HG03066 (cell line): ENCODE measurements around the gene SCGB1D2.

Experiments used
- ATAC-seq: cut with Tn5 transposase; IDR thresholded peaks from one replicate; pipeline ENCODE4 v1.9.1; 2021; ENCODE audit warnings: low read depth; ENCODE audit not compliant: unreplicated experiment

Gene SCGB1D2

DNA sequence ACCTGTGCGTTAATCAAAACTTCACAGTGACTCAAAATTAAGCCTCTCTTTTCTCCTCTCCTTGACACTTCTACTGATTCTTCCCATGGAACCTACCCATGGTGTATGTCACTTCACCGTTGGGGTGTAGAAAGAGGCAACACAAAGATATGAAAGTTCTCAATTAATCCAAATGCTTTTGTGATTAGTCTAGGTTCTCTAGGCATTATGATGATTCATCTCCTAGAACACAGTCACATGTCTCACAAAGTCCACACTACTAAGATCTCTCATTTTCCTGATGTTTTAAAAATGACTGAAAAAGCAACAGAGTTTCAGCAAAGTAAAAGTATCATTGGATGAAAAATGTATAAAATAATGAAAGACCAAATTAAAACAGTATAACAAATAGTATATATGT, 14.2 kb downstream of the SCGB1D2 start:
- no peak for ATAC-seq

DNA sequence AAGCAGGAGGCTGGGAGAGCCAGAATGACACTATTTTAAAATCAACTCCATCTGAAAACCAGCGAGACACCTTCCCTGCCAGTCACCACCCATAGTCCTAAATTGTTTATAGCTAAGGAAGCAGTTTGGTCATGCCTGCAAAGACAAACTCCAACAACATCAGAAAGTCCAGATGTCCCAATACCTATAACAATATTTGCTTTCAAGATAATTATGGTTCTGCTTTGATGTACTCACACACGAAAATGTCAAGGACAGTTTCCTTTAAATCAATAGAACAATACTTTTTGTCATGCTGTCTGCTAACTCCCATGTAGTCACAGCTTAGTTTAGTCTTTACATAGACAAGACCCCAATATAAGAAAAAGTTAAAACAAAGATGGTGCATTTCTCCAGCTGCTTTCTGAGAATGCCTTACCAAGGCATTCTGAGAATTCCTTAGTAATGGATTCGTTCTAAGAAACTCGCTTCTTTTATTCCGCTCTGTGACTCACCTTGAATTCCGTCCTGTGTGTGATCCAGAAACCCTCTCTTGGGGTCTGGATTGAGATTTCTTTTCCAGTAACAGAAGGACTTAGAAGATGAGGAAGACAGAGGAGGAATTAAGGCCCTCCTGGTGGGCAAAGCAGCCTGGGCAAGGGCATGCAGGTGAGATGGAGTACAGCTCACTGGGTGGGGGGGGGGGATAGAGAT, 18.4 kb downstream of the SCGB1D2 start:
- ATAC-seq: no peak

DNA sequence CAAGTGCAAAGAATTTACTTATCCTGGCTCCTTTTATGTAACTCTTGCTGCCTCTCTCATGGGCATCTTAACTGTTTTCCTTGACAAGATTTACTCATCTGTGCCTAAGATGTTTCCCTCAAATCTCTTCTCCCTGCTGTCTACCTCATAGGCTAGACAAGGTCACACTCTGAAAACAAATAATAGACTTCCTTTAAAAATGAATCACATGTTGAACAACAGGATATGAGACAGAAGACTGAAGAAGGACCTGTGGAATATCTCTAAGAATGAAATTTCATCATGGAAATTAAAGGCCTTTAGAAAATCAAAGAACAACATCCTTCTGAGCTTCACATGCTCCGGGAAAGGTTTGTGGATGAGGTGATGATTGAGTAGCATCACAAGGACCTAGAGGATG, 22.0 kb downstream of the SCGB1D2 start:
- ATAC-seq: no peak

DNA sequence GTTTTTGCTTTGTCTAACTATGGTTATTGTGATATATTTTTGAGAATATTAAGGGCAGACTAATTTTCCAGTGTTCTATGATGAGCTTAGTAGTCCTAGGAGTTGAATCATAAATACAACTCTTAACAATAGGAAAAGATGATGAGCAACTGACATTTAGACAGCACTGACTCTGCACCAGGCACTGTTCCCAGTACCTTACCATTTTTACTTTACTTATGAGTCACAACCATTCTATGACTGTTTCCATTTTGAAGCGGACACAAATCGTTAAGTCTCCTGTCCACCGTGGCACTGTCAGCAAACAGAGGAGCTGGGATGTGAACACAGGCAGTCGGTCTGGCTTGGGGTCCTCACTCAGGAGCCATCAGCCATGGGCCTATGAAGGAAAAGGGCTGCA, 24.5 kb downstream of the SCGB1D2 start:
- no peak for ATAC-seq

DNA sequence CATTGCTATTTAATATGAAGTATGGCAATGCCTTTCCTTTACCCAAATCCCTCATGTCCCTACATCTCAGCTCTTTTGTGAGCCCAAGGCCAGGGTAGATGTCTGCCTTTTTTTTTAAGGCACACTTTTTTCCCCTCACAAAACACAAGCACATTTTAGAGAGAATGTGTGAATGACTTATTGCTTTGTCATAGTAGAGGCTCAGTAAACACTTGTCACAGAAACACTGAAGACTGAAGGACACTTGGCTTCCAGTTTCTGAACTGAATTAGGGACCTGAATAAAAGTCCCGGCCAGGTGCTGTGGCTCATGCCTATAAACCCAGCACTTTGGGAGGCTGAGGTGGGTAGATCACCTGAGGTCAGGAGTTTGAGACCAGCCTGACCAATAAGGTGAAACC, 25.0 kb downstream of the SCGB1D2 start:
- ATAC-seq: no peak

GRCh38 chr11:62267576-62267975, 25.5 kb downstream of the SCGB1D2 start:
- ATAC-seq: no peak

GRCh38 chr11:62269654-62270278, 27.7 kb downstream of the SCGB1D2 start, which contains the start of gene SCGB2A2:
SCGB2A2 (plus strand) TSS chr11:62270158; CDS start chr11:62270217, 59 bp downstream.
- ATAC-seq: no peak

- no peak for ATAC-seq
Measured at GRCh38 chr11:62273284-62273683, 31.2 kb downstream of the SCGB1D2 start.

DNA sequence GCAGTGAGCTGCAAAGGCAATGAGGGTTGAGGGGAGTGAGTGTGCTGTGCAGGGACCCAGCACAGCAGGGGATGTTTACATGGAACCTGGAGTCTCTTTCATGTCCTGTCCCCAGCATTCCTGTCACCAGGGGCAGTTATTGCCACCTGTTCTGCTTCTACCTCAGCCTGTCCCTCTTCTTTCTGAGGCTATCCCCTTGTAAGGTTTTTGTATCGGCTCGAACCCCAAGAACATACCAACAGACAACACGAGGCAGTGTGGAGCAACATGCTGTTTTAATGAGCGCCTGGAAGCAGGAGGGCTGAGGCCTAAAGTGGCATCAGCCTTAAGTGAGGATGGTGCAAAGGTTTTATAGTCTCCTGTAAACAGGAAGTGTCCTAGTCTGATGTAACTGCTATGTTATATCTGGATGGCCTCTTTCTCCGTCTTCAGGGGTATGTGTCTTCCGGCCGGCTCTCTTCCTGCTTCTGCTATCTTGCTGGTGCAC, 31.8 kb downstream of the SCGB1D2 start:
- no peak for ATAC-seq

DNA sequence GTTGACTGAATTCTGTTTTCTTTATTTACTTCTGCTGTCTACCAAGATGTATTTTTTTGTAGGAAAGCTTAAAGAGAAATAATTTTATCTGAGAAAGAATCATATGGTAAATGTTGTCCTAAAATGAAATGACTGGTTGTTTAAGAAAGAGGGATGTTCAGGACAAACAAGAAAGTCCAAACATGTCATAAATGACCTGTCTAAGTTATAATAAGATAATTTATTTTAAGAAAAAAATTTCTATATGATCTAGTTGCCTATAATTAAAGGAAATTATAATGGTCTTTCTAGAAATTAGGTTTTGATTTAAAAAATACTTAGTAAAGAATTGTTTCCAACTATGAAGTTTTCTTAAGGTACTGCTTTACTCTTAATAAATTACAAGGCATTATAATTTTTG, 38.4 kb downstream of the SCGB1D2 start:
- ATAC-seq: no peak
